HG03159 (cell line): ENCODE data around the gene NENF.
"Not testable (repeated sequence)": the region's sequence is repeated elsewhere in the genome, so short reads cannot be mapped to it uniquely, and the experiment has no call there.

Experiments used
- ATAC-seq: cut with Tn5 transposase; IDR thresholded peaks from one replicate; pipeline ENCODE4 v1.9.1; 2021; ENCODE audit warnings: mild to moderate bottlenecking, moderate library complexity; ENCODE audit not compliant: unreplicated experiment

NENF gene

GRCh38 chr1:212480711-212481437, 48.2 kb downstream of the NENF start:
- not testable (repeated sequence) for ATAC-seq

GRCh38 chr1:212481438-212481767, 48.7 kb downstream of the NENF start:
- no peak for ATAC-seq

- ATAC-seq = no peak
Measured at GRCh38 chr1:212482006-212482636, 49.4 kb downstream of the NENF start.

- ATAC-seq = no peak
Measured at GRCh38 chr1:212482637-212483441, 50.1 kb downstream of the NENF start.

GRCh38 chr1:212484701-212485570, 52.2 kb downstream of the NENF start:
- no peak for ATAC-seq

- no peak for ATAC-seq
Measured at GRCh38 chr1:212485571-212485912, 52.8 kb downstream of the NENF start.

- ATAC-seq = peak; percentile 47
Measured at GRCh38 chr1:212485913-212486618, 53.3 kb downstream of the NENF start.

GRCh38 chr1:212486619-212486975, 53.9 kb downstream of the NENF start:
- ATAC-seq = no peak

- ATAC-seq = no peak
Measured at GRCh38 chr1:212487286-212487685, 54.6 kb downstream of the NENF start.

- no peak for ATAC-seq
Measured at GRCh38 chr1:212487774-212488435, 55.2 kb downstream of the NENF start.

GRCh38 chr1:212488436-212489283, 55.9 kb downstream of the NENF start:
- no peak for ATAC-seq

GRCh38 chr1:212489284-212489859, 56.7 kb downstream of the NENF start:
- ATAC-seq = no peak

- ATAC-seq = no peak
Measured at GRCh38 chr1:212490276-212490675, 57.6 kb downstream of the NENF start.

GRCh38 chr1:212491454-212491853, 58.7 kb downstream of the NENF start:
- no peak for ATAC-seq
